HT1080 (cell line): Measurements from ENCODE around the gene SGK2. TPM values are rescaled to one million over a fixed set of nuclear protein-coding genes. Genes with fewer than 3 reads are reported as not detected.
"Not testable (repeated sequence)": the region's sequence is repeated elsewhere in the genome, so short reads cannot be mapped to it uniquely, and the experiment has no call there.

ENCODE experiments used
- DNase-seq: peaks from one replicate; pipeline ENCODE4 v3.0.0-alpha.2; 2015; ENCODE audit warnings: low read depth
- total RNA-seq: library from RNA; depleted of rRNA; stranded (reverse); fragments of >200 nt; shearing (Covaris generic); gene quantifications from 2 replicates; pipeline ENCODE4 v1.2.3, GENCODE V29; 2014; rRNA removed

The SGK2 gene
- total RNA-seq, 1 experiment from 2014 or later, result not detected

GRCh38 chr20:43590392-43591303 is 31.8 kb downstream of the SGK2 start, which contains the start of gene IFT52:
IFT52 (plus strand) TSS chr20:43590937; CDS start chr20:43594699, 3,762 bp downstream.
- peak; percentile 86 for DNase-seq

DNA sequence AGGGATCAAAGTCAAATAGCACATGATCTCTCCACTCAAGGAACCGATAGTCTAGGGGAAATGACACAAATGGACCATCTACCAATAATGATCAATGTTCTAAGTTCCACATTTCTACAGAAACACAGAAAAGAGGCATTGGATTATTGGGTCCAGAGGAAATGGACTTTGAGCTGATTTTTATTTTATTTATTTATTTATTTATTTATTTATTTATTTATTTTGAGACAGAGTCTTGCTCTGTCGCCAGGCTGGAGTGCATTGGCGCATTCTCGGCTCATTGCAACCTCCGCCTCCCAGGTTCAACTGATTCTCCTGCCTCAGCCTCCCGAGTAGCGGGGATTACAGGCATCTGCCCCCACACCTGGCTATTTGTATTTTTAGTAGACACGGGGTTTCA is 43.1 kb downstream of the SGK2 start:
- DNase-seq, result not testable (repeated sequence)

DNA sequence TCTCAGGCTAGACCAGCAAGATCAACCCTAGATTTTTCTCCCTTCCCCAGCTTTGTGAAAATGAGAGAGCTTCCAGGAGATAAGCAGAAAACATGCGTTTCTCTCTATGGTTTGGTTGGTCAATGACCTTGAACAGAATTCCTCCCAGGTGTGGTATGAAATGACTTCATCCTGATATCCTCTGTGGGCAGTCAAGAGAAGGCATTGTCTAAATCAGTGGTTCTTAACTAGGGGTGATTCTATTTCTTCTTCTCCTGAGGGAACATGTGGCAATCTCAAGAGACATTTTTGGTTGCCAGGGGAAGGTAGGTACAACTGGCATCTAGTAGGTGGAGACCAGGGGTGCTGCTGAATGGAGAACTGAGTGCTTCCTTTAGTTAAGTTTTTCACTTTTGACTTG is 44.3 kb downstream of the SGK2 start:
- no peak for DNase-seq

DNA sequence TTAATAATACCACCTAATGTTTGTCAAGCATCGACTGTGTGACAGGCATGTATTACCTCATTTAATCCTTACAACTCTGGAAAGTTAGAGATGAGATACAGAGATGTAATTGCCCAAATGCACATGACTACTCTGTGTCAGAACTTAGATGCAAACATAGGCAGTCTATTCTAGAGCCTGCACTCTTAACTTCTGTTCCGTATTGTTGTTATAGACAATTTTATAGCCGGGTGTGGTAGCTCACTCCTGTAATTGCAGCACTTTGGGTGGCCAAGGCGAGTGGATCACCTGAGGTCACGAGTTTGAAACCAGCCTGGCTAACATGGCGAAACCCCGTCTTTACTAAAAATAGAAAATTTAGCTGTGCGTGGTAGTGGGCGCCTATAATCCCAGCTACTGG is 46.9 kb downstream of the SGK2 start:
- DNase-seq, result no peak

GRCh38 chr20:43607278-43607677 is 48.5 kb downstream of the SGK2 start:
- DNase-seq, result not testable (repeated sequence)

GRCh38 chr20:43631598-43631997 is 72.8 kb downstream of the SGK2 start:
- DNase-seq, result no peak

Other genes starting within 250 kb of the SGK2 start
- gene SRSF6, start 101.1 kb upstream of the SGK2 start, total RNA-seq, result 50.0 and 63.7 TPM in 2 replicates
- 0.07 TPM in 1 of 2 replicates, not detected in the other for gene L3MBTL1, start 51.3 kb upstream of the SGK2 start, total RNA-seq
- 12.9 and 13.7 TPM in 2 replicates for gene IFT52, start 31.9 kb downstream of the SGK2 start, total RNA-seq
- 29.7 and 40.4 TPM in 2 replicates for gene MYBL2, start 108.1 kb downstream of the SGK2 start, total RNA-seq
- gene GTSF1L, start 168.0 kb downstream of the SGK2 start, total RNA-seq, result not detected in 2 replicates